Natural killer cell (primary cell): ENCODE results near the gene PINLYP. TPM values are rescaled to one million over a fixed set of nuclear protein-coding genes. Genes with fewer than 3 reads are reported as not detected.
"Not testable (repeated sequence)": the region's sequence is repeated elsewhere in the genome, so short reads cannot be mapped to it uniquely, and the experiment has no call there.

Source experiments
- ATAC-seq, 3 donors: fragments of 150-1000 bp in 2 of 3; fragments of 200-7000 bp in 1 of 3; cut with Tn5 transposase; 1 replicate in 1 of 3; 2 replicates in 2 of 3; pipeline ENCODE4 v1.10.0; 2021; ENCODE audit warnings: mild to moderate bottlenecking in 2 of 3, moderate library complexity in 2 of 3
- DNase-seq, 2 donors: peaks; one replicate each; pipeline versions ENCODE4 v3.0.0 to v3.0.0-alpha.2; 2013 to 2021; ENCODE audit warnings: mixed read lengths in 1 of 2
- H3K27ac ChIP-seq: one replicate; pipeline ENCODE4 v1.5.1; 2013; ENCODE audit warnings: mild to moderate bottlenecking, low read length
- H3K27me3 ChIP-seq: one replicate; pipeline ENCODE4 v1.6.1; 2013; ENCODE audit warnings: low read length; ENCODE audit not compliant: control insufficient read depth, insufficient read depth
- H3K36me3 ChIP-seq: one replicate; pipeline ENCODE4 v1.6.1; 2013; ENCODE audit warnings: low read length; ENCODE audit not compliant: control insufficient read depth, insufficient read depth
- H3K4me1 ChIP-seq: one replicate; pipeline ENCODE4 v1.6.1; 2013; ENCODE audit warnings: low read length; ENCODE audit not compliant: control insufficient read depth, insufficient read depth
- H3K4me3 ChIP-seq: one replicate; pipeline ENCODE4 v1.5.1; 2013; ENCODE audit warnings: low read length
- H3K9me3 ChIP-seq: one replicate; pipeline ENCODE4 v1.6.1; 2013; ENCODE audit warnings: low read length; ENCODE audit not compliant: control insufficient read depth, insufficient read depth
- H3K27ac Mint-ChIP-seq, 2 donors: one replicate each; pipeline ENCODE4 v1.8.0; 2022; ENCODE audit warnings: mild to moderate bottlenecking in 2 of 2, mixed read lengths in 2 of 2, moderate library complexity in 1 of 2
- H3K27me3 Mint-ChIP-seq, 2 donors: one replicate each; pipeline ENCODE4 v1.8.0; 2022; ENCODE audit warnings: low read depth in 2 of 2, mixed read lengths in 2 of 2
- H3K36me3 Mint-ChIP-seq: one replicate; pipeline ENCODE4 v1.8.0; 2022; ENCODE audit warnings: mixed read lengths
- H3K4me1 Mint-ChIP-seq, 2 donors: one replicate each; pipeline ENCODE4 v1.8.0; 2022; ENCODE audit warnings: mixed read lengths in 2 of 2
- H3K4me3 Mint-ChIP-seq: one replicate; pipeline ENCODE4 v1.8.0; 2022; ENCODE audit warnings: mild to moderate bottlenecking, moderate library complexity, mixed read lengths
- H3K9me3 Mint-ChIP-seq, 2 donors: one replicate each; pipeline ENCODE4 v1.8.0; 2022; ENCODE audit warnings: mixed read lengths in 2 of 2
- WGBS: methylation state at CpG from one replicate; pipeline ENCODE4 v1.1.7; 2013; ENCODE audit warnings: missing lambda C conversion rate; ENCODE audit not compliant: insufficient coverage; 5-methylcytosine and 5-hydroxymethylcytosine counted together
- intact Hi-C: fragments of 100-400 bp; cut with micrococcal nuclease; formaldehyde crosslinking; loops from one replicate; pipeline ENCODE4 v1.14.2; 2022
- total RNA-seq, 4 donors: library from RNA; stranded (reverse); fragments of 120-200 nt in 1 of 4; gene quantifications; one replicate each; pipeline versions ENCODE4 v1.2.3 to v1.2.4, GENCODE V29; 2013 to 2022
- TF ChIP-seq, protein P1 (sequence below): fragments of 200-600 bp; IDR thresholded peaks from one replicate; pipeline ENCODE4 v1.8.0; 2022; ENCODE audit warnings: antibody characterized with exemption

The PINLYP gene
- total RNA-seq, 3 donors from 2014 or later (not counting 1 experiment from before 2014, with no cell fraction given) = 1.7 to 3.0 (median 2.4) TPM

DNA sequence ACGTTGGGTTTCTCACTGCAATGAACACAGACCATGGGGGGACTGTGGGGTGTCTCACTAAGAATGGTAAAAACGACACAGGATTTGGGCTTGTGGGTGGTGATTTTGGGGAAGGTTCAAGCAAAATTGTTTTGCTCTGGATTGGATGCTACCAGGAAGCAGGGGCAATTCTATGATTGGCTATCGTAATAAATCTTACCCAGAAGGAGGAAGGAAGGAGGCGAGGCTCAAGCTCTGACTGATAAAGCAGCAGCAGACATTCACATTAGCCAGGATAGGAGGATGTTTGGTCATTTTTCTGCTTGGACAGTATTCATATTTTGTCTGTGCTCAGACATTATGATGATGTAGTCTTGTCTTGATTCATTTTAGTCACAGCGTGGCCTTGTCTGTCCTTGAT lies 22.3 kb downstream of the PINLYP start:
- no peaks in the 10 kb centered on the region for H3K27me3 Mint-ChIP-seq
- no peaks in the 10 kb centered on the region for H3K27me3 ChIP-seq
- WGBS = 47% methylated on average over 5 of the region's 5 CpGs
- intact Hi-C loops = loop anchor here (5.0 kb wide), 1 partner anchor 151 kb away; no protein-coding TSS in a partner anchor
- H3K36me3 ChIP-seq = peaks cover 23% of the 10 kb centered on the region
- no peak overlapping the region for H3K27ac ChIP-seq
- peak overlapping the region; percentile 98 to 100 for H3K27ac Mint-ChIP-seq
- H3K4me1 Mint-ChIP-seq = peaks cover 42 to 44% of the 10 kb centered on the region in 2 donors
- H3K9me3 ChIP-seq = no peaks in the 10 kb centered on the region
- no peaks in the 10 kb centered on the region for H3K9me3 Mint-ChIP-seq
- H3K36me3 Mint-ChIP-seq = no peaks in the 10 kb centered on the region
- H3K4me1 ChIP-seq = peaks cover 35% of the 10 kb centered on the region
- H3K4me3 ChIP-seq = no peak overlapping the region
- H3K4me3 Mint-ChIP-seq = peak overlapping the region; percentile 77
- TF ChIP-seq, protein P1, sequence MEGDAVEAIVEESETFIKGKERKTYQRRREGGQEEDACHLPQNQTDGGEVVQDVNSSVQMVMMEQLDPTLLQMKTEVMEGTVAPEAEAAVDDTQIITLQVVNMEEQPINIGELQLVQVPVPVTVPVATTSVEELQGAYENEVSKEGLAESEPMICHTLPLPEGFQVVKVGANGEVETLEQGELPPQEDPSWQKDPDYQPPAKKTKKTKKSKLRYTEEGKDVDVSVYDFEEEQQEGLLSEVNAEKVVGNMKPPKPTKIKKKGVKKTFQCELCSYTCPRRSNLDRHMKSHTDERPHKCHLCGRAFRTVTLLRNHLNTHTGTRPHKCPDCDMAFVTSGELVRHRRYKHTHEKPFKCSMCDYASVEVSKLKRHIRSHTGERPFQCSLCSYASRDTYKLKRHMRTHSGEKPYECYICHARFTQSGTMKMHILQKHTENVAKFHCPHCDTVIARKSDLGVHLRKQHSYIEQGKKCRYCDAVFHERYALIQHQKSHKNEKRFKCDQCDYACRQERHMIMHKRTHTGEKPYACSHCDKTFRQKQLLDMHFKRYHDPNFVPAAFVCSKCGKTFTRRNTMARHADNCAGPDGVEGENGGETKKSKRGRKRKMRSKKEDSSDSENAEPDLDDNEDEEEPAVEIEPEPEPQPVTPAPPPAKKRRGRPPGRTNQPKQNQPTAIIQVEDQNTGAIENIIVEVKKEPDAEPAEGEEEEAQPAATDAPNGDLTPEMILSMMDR = no peak
- no peak for DNase-seq
- no peak for ATAC-seq

DNA sequence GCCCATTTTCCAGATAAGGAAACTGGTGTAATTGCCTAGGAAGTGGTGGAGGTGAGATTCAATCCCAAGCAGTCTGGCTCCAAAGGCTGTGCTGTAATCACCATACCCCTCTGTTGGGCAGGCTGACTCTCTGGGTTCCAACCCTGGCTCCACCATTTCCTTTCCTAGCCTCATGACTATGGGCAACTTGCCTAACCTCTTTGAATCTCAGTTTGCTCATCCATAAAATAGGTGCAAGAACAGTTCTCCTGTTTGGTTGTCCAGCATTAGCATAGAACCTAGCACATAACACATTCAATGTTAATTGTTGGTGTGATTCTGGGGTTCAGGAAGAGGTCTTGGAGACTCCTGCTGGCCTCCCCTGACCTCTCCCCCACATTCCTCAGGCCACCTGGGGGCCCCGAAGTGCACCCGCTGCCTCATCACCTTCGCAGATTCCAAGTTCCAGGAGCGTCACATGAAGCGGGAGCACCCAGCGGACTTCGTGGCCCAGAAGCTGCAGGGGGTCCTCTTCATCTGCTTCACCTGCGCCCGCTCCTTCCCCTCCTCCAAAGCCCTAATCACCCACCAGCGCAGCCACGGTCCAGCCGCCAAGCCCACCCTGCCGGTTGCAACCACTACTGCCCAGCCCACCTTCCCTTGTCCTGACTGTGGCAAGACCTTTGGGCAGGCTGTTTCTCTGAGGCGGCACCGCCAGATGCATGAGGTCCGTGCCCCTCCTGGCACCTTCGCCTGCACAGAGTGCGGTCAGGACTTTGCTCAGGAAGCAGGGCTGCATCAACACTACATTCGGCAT lies 23.0 kb downstream of the PINLYP start:
- peaks cover 35% of the 10 kb centered on the region for H3K4me1 ChIP-seq
- Mint-ChIP-seq H3K9me3 (no peaks in the 10 kb centered on the region), H3K4me3 (no peak overlapping the region), H3K27me3 (no peaks in the 10 kb centered on the region), H3K36me3 (no peaks in the 10 kb centered on the region), H3K4me1 (peaks cover 36 to 39% of the 10 kb centered on the region in 2 donors), H3K27ac (peak overlapping the region; percentile 98 to 100)
- H3K27ac ChIP-seq = no peak overlapping the region
- intact Hi-C loops = loop anchor here (5.0 kb wide), 1 partner anchor 151 kb away; no protein-coding TSS in a partner anchor
- 98% methylated on average over 19 of the region's 19 CpGs for WGBS
- H3K4me3 ChIP-seq = no peak overlapping the region
- ATAC-seq = no peak
- H3K9me3 ChIP-seq = no peaks in the 10 kb centered on the region
- no peaks in the 10 kb centered on the region for H3K27me3 ChIP-seq
- TF ChIP-seq, protein P1 = no peak
- H3K36me3 ChIP-seq = peaks cover 20% of the 10 kb centered on the region
- DNase-seq = no peak

DNA sequence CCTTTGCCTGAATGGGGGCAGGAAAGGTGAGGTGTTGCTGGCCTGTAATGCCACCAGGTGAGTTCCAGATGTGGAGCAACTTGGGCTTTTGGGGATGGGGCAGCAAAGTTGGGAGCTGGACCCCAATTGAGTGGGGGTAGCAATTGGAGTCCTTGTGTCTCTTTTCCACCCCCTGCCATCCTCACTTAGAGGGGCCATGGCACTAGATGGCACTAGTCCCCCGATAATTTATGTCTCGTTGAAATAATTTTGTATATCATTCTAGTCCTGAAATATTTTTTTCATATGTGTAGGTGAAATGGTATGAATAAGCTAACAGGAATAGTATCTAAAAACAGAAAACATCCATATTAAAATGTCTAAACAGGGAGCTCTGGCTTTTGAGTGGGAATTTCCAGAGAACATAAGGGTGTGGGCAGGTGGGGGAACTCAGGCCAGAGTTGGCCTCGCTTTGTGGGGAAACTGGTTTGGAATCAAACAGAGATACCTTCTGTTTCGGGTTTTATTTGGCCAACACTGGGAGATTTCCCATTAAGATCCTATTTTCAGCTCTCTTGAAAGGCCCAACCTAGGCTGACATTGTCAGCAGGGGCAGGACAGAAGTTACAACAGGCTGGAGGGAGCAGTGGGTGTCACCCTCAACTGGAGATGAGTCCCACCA lies 24.2 kb downstream of the PINLYP start:
- DNase-seq (no peak), ATAC-seq (no peak)
- intact Hi-C loops = loop anchor here (5.0 kb wide), 1 partner anchor 152 kb away; no protein-coding TSS in a partner anchor
- WGBS = 92% methylated on average over 2 of the region's 4 CpGs
- H3K27ac ChIP-seq = no peak overlapping the region
- Mint-ChIP-seq H3K4me3 (no peak overlapping the region), H3K27ac (peak overlapping the region in 1 of 2 donors; percentile 98), H3K9me3 (no peaks in the 10 kb centered on the region), H3K4me1 (peaks cover 32 to 35% of the 10 kb centered on the region in 2 donors), H3K27me3 (no peaks in the 10 kb centered on the region), H3K36me3 (no peaks in the 10 kb centered on the region)
- H3K27me3 ChIP-seq = no peaks in the 10 kb centered on the region
- TF ChIP-seq, protein P1 = no peak
- H3K36me3 ChIP-seq = peaks cover 20% of the 10 kb centered on the region
- peaks cover 27% of the 10 kb centered on the region for H3K4me1 ChIP-seq
- no peaks in the 10 kb centered on the region for H3K9me3 ChIP-seq
- H3K4me3 ChIP-seq = no peak overlapping the region

DNA sequence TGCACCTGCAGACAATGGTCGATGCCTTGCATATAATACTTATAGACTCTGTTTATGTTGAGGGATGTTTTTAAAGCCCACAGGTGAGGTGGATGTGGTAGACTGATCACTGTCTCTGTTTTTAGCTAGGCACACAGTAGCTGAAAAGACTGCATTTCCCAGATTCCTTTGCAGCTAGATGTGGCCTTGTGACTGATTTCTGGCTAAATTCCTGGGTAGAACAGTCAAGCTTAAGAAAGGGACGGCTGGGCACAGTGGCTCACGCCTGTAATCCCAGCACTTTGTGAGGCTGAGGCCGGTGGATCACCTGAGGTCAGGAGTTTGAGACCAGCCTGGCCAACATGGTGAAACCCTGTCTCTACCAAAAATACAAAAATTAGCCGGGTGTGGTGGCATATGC lies 24.7 kb downstream of the PINLYP start:
- Histone ChIP-seq H3K4me1 (peaks cover 21% of the 10 kb centered on the region), H3K36me3 (peaks cover 20% of the 10 kb centered on the region)
- H3K36me3 Mint-ChIP-seq, H3K9me3 ChIP-seq, H3K4me3 ChIP-seq, DNase-seq, intact Hi-C loops, H3K27ac Mint-ChIP-seq, H3K4me3 Mint-ChIP-seq, H3K27me3 Mint-ChIP-seq, H3K27ac ChIP-seq, H3K27me3 ChIP-seq, H3K9me3 Mint-ChIP-seq, ATAC-seq: not testable (repeated sequence)
- H3K4me1 Mint-ChIP-seq = peaks cover 28 to 29% of the 10 kb centered on the region in 2 donors
- 99% methylated on average over 4 of the region's 5 CpGs for WGBS
